Motor neuron (in vitro differentiated cells): ENCODE data around the gene SNCA. TPM values are rescaled to one million over a fixed set of nuclear protein-coding genes. Genes with fewer than 3 reads are reported as not detected.

ENCODE experiments used
- total RNA-seq, 8 experiments: library from RNA; unstranded; fragments of 300-600 nt; gene quantifications; 2 replicates each; pipeline versions ENCODE4 v1.2.3 to v1.2.4, GENCODE V29; 2022

The SNCA gene
- total RNA-seq, 8 experiments from 2014 or later = 0.73 to 118 (median 43.2) TPM

Other genes starting within 250 kb of the SNCA start
- gene MMRN1, start 57.7 kb upstream of the SNCA start, total RNA-seq = 10 to 100 TPM in 1 of 8 experiments, 1 to 10 TPM in 1, under 1 TPM in 4, not detected in 2; 0.07 to 17.1 (median 0.79) TPM